ENCODE data around the gene RHOU. TPM values are rescaled to one million over a fixed set of nuclear protein-coding genes. Genes with fewer than 3 reads are reported as not detected.
A peak's percentile ranks its signal among the peaks of the same experiment; 100 is the strongest.

RHOU gene
- total and polyA plus RNA-seq, 5 experiments from 2014 or later, result 0.14 to 0.44 (median 0.27) TPM

GRCh38 chr1:228721407-228721806 is 13.9 kb upstream of the RHOU start:
- no peak for ATAC-seq

GRCh38 chr1:228723287-228723686 is 12.0 kb upstream of the RHOU start:
- no peaks in the 10 kb centered on the region for H3K4me1 Mint-ChIP-seq
- H3K27ac Mint-ChIP-seq, result no peak overlapping the region
- POLR2A ChIA-PET, result no interaction called here
- ATAC-seq, result no peak
- H3K27me3 Mint-ChIP-seq, result peaks cover 0 to 21% (median 16%) of the 10 kb centered on the region in 5 donors
- no peak overlapping the region for H3K4me3 Mint-ChIP-seq
- DNase-seq, result no peak
- H3K9me3 Mint-ChIP-seq, result no peaks in the 10 kb centered on the region
- no peaks in the 10 kb centered on the region for H3K36me3 Mint-ChIP-seq

More at GRCh38 chr1:228721407-228721806, 13.9 kb upstream of the RHOU start:
- no peaks in the 10 kb centered on the region for H3K36me3 Mint-ChIP-seq
- DNase-seq, result no peak
- no peaks in the 10 kb centered on the region for H3K4me1 Mint-ChIP-seq
- POLR2A ChIA-PET, result no interaction called here
- H3K27me3 Mint-ChIP-seq, result peaks cover 0 to 9% (median 6%) of the 10 kb centered on the region in 5 donors
- H3K9me3 Mint-ChIP-seq, result no peaks in the 10 kb centered on the region
- H3K27ac Mint-ChIP-seq, result no peak overlapping the region
- no peak overlapping the region for H3K4me3 Mint-ChIP-seq

- no peak for DNase-seq
- Mint-ChIP-seq H3K27me3 (peaks cover 0 to 19% (median 14%) of the 10 kb centered on the region in 5 donors), H3K27ac (no peak overlapping the region), H3K36me3 (no peaks in the 10 kb centered on the region), H3K9me3 (no peaks in the 10 kb centered on the region), H3K4me1 (no peaks in the 10 kb centered on the region), H3K4me3 (no peak overlapping the region)
- POLR2A ChIA-PET, result no interaction called here
- ATAC-seq, result no peak
Measured at GRCh38 chr1:228723921-228724320, 11.4 kb upstream of the RHOU start.

- POLR2A ChIA-PET, result no interaction called here
- Mint-ChIP-seq H3K36me3 (no peaks in the 10 kb centered on the region), H3K9me3 (no peaks in the 10 kb centered on the region), H3K4me1 (no peaks in the 10 kb centered on the region), H3K4me3 (no peak overlapping the region), H3K27ac (no peak overlapping the region), H3K27me3 (peaks cover 0 to 25% (median 19%) of the 10 kb centered on the region in 5 donors)
- ATAC-seq (no peak), DNase-seq (no peak)
Measured at GRCh38 chr1:228725178-228725577, 10.1 kb upstream of the RHOU start.

GRCh38 chr1:228727681-228728171 is 7.6 kb upstream of the RHOU start:
- Mint-ChIP-seq H3K27me3 (peaks cover 4 to 49% (median 32%) of the 10 kb centered on the region in 5 donors), H3K4me3 (no peak overlapping the region), H3K27ac (no peak overlapping the region)

GRCh38 chr1:228732426-228732825 is 2.9 kb upstream of the RHOU start:
- Mint-ChIP-seq H3K4me1 (peaks cover 0 to 14% (median 12%) of the 10 kb centered on the region in 4 donors), H3K4me3 (peak overlapping the region in 1 of 10 donors; percentile 36), H3K36me3 (no peaks in the 10 kb centered on the region), H3K27ac (peak overlapping the region in 1 of 10 donors; percentile 56), H3K9me3 (no peaks in the 10 kb centered on the region), H3K27me3 (peaks cover 4 to 41% (median 29%) of the 10 kb centered on the region in 5 donors)
- DNase-seq (no peak), ATAC-seq (no peak)
- POLR2A ChIA-PET, result no interaction called here

More at GRCh38 chr1:228727681-228728171, 7.6 kb upstream of the RHOU start:
- ATAC-seq (no peak), DNase-seq (no peak)
- no peaks in the 10 kb centered on the region for H3K36me3 Mint-ChIP-seq
- no peaks in the 10 kb centered on the region for H3K4me1 Mint-ChIP-seq
- POLR2A ChIA-PET, result no interaction called here
- no peaks in the 10 kb centered on the region for H3K9me3 Mint-ChIP-seq

GRCh38 chr1:228733576-228733975 is 1.7 kb upstream of the RHOU start:
- Mint-ChIP-seq H3K27me3 (peaks cover 4 to 35% (median 23%) of the 10 kb centered on the region in 5 donors), H3K36me3 (no peaks in the 10 kb centered on the region), H3K9me3 (no peaks in the 10 kb centered on the region), H3K4me3 (no peak overlapping the region), H3K27ac (no peak overlapping the region), H3K4me1 (peaks cover 0 to 15% (median 13%) of the 10 kb centered on the region in 4 donors)
- no peak for ATAC-seq
- POLR2A ChIA-PET, result no interaction called here
- no peak for DNase-seq

GRCh38 chr1:228735871-228736586 is 750 bp downstream of the RHOU start:
- Mint-ChIP-seq H3K27ac (peak overlapping the region in 7 of 10 donors; percentile 23 to 79 (median 70)), H3K4me3 (peak overlapping the region; percentile 80 to 90 (median 87)), H3K36me3 (no peaks in the 10 kb centered on the region), H3K4me1 (peaks cover 0 to 18% (median 13%) of the 10 kb centered on the region in 4 donors), H3K27me3 (peaks cover 4 to 18% (median 12%) of the 10 kb centered on the region in 5 donors), H3K9me3 (no peaks in the 10 kb centered on the region)
- ATAC-seq (peak; percentile 35 to 46), DNase-seq (peak in 6 of 10 donors; percentile 12 to 34 (median 26))
- POLR2A ChIA-PET, result interaction anchor here (0.7 to 2.4 kb wide), 5 partner anchors 70 to 518 kb away, joined by 3 to 10 read pairs (median 5); no protein-coding TSS in a partner anchor

- no peak for DNase-seq
- H3K36me3 Mint-ChIP-seq, result no peaks in the 10 kb centered on the region
- peak overlapping the region in 8 of 10 donors; percentile 18 to 90 (median 69) for H3K4me3 Mint-ChIP-seq
- POLR2A ChIA-PET, result interaction anchor here (1.0 to 2.4 kb wide), 3 partner anchors 490 to 517 kb away, joined by 3 to 10 read pairs (median 5); no protein-coding TSS in a partner anchor
- H3K9me3 Mint-ChIP-seq, result no peaks in the 10 kb centered on the region
- no peak for ATAC-seq
- peaks cover 0 to 18% (median 13%) of the 10 kb centered on the region in 4 donors for H3K4me1 Mint-ChIP-seq
- H3K27me3 Mint-ChIP-seq, result peaks cover 2 to 13% (median 6%) of the 10 kb centered on the region in 5 donors
- H3K27ac Mint-ChIP-seq, result peak overlapping the region in 4 of 10 donors; percentile 18 to 72 (median 57)
Measured at GRCh38 chr1:228736844-228737445, 1.7 kb downstream of the RHOU start.

- H3K4me3 Mint-ChIP-seq, result peak overlapping the region in 3 of 10 donors; percentile 34 to 76 (median 65)
- ATAC-seq, result no peak
- peaks cover 2 to 18% (median 13%) of the 10 kb centered on the region in 4 donors for H3K4me1 Mint-ChIP-seq
- no peaks in the 10 kb centered on the region for H3K36me3 Mint-ChIP-seq
- POLR2A ChIA-PET, result no interaction called here
- H3K9me3 Mint-ChIP-seq, result no peaks in the 10 kb centered on the region
- H3K27ac Mint-ChIP-seq, result peak overlapping the region in 2 of 10 donors; percentile 46 to 72
- DNase-seq, result no peak
- peaks cover 0 to 8% (median 0%) of the 10 kb centered on the region in 5 donors for H3K27me3 Mint-ChIP-seq
Measured at GRCh38 chr1:228737601-228738041, 2.3 kb downstream of the RHOU start.

- POLR2A ChIA-PET, result no interaction called here
- peaks cover 2 to 15% (median 8%) of the 10 kb centered on the region in 4 donors for H3K4me1 Mint-ChIP-seq
- H3K27me3 Mint-ChIP-seq, result peaks cover 0 to 2% (median 0%) of the 10 kb centered on the region in 5 donors
- no peaks in the 10 kb centered on the region for H3K9me3 Mint-ChIP-seq
- peak overlapping the region in 2 of 10 donors; percentile 43 to 60 for H3K27ac Mint-ChIP-seq
- H3K36me3 Mint-ChIP-seq, result peaks cover 0 to 13% (median 0%) of the 10 kb centered on the region in 3 donors
- DNase-seq (no peak), ATAC-seq (no peak)
- no peak overlapping the region for H3K4me3 Mint-ChIP-seq
Measured at GRCh38 chr1:228739826-228740225, 4.5 kb downstream of the RHOU start.

- Mint-ChIP-seq H3K36me3 (peaks cover 0 to 13% (median 0%) of the 10 kb centered on the region in 3 donors), H3K4me3 (no peak overlapping the region), H3K27ac (peak overlapping the region in 1 of 10 donors; percentile 21), H3K9me3 (no peaks in the 10 kb centered on the region), H3K27me3 (peaks cover 0 to 2% (median 0%) of the 10 kb centered on the region in 5 donors), H3K4me1 (peaks cover 2 to 15% (median 7%) of the 10 kb centered on the region in 4 donors)
- DNase-seq, result no peak
- ATAC-seq, result no peak
- POLR2A ChIA-PET, result interaction anchor here (0.7 kb wide), 1 partner anchor 513 kb away, joined by 3 read pairs; no protein-coding TSS in a partner anchor
Measured at GRCh38 chr1:228740543-228741317, 5.5 kb downstream of the RHOU start.
